Bronchial epithelial cell (primary cell): ENCODE measurements around the gene LSM6. TPM values are rescaled to one million over a fixed set of nuclear protein-coding genes. Genes with fewer than 3 reads are reported as not detected.

ENCODE experiments used
- DNase-seq: peaks from one replicate; pipeline ENCODE4 v3.0.0-alpha.2; 2010; ENCODE audit warnings: low read depth
- FAIRE-seq: peaks from 2 replicates; lab custom pipeline; 2011; peaks lifted over from hg19 to GRCh38; lab: Jason Lieb, UNC
- H3K27me3 ChIP-seq: 2 replicates; pipeline ENCODE4 v1.5.1; 2011; ENCODE audit warnings: low read length; ENCODE audit not compliant: control insufficient read depth, insufficient read depth
- H3K36me3 ChIP-seq: 2 replicates; pipeline ENCODE4 v1.5.1; 2011; ENCODE audit warnings: low read length; ENCODE audit not compliant: control insufficient read depth, insufficient read depth
- H3K4me3 ChIP-seq: 2 replicates; pipeline ENCODE4 v1.5.1; 2011; ENCODE audit warnings: mild to moderate bottlenecking, low read depth, low read length, control low read depth
- total RNA-seq: library from RNA; depleted of rRNA; stranded (reverse); fragments of >200 nt; gene quantifications from 2 replicates; pipeline ENCODE4 v1.2.1, GENCODE V29; 2014
- TF ChIP-seq, protein P1 (sequence below): IDR thresholded peaks from 2 replicates; pipeline ENCODE4 v1.5.1; 2011; ENCODE audit warnings: mild to moderate bottlenecking, moderate library complexity, low read length, control low read depth, inconsistent platforms; ENCODE audit not compliant: insufficient read depth, severe bottlenecking

Gene LSM6
- total RNA-seq, 1 donor from 2014 or later: 26.3 TPM

DNA sequence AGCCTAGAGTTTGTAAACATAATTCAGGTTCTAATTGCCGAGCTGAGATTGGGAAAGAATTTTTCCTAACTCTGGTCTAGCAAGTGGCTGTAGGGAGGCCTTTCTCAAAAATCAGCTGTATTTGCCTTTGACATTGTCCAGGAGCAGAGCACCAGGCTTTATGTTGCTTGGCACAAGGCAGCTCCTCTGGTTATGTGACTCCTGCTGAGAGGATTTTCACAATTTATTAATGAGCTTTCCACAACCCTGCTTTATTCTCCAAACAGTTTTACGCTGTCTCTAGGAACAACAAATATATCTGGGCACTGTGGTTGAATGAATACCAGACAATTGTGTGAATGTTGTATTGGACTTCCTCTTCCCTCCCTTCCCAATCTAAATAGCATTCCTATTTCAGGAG, 14.9 kb downstream of the LSM6 start:
- H3K4me3 ChIP-seq: no peak overlapping the region
- no peak for FAIRE-seq
- no peak for DNase-seq
- TF ChIP-seq, protein P1, sequence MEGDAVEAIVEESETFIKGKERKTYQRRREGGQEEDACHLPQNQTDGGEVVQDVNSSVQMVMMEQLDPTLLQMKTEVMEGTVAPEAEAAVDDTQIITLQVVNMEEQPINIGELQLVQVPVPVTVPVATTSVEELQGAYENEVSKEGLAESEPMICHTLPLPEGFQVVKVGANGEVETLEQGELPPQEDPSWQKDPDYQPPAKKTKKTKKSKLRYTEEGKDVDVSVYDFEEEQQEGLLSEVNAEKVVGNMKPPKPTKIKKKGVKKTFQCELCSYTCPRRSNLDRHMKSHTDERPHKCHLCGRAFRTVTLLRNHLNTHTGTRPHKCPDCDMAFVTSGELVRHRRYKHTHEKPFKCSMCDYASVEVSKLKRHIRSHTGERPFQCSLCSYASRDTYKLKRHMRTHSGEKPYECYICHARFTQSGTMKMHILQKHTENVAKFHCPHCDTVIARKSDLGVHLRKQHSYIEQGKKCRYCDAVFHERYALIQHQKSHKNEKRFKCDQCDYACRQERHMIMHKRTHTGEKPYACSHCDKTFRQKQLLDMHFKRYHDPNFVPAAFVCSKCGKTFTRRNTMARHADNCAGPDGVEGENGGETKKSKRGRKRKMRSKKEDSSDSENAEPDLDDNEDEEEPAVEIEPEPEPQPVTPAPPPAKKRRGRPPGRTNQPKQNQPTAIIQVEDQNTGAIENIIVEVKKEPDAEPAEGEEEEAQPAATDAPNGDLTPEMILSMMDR: no peak
- H3K27me3 ChIP-seq: no peaks in the 10 kb centered on the region
- H3K36me3 ChIP-seq: peaks cover 5% of the 10 kb centered on the region

DNA sequence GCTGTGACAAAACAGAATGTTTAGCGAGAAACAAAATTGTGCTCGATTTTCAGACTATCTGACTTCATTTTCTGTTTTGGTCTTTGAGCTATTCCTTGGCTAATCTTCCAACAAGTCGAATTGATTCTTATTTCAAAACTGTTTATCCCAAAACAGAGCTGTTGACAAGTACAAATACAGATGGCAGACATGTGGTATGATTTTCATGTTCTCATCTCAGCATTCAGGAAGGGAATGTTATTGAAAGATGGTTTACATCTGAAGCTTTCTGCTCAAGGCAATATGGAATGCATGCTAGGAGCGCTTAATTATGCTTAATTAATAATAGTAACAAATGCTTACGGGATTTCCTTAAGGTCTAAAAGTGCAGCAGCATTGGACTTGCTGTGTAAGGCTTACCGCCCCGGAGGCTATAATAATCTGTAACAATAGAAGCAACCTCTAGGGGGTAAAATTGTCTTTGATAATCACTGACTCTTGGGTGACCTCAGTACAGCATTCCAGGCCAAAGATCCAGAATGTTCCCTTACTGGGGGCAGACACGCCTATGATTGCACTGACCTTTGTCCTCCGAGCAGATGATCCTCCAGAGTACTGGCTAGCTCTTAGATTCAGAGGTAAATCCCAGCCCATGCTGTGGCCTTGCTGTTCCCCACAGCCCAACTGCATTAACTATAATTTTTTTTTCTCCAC, 16.4 kb downstream of the LSM6 start:
- H3K27me3 ChIP-seq: no peaks in the 10 kb centered on the region
- FAIRE-seq (no peak), DNase-seq (no peak)
- H3K4me3 ChIP-seq: no peak overlapping the region
- H3K36me3 ChIP-seq: peaks cover 5% of the 10 kb centered on the region
- TF ChIP-seq, protein P1: no peak

DNA sequence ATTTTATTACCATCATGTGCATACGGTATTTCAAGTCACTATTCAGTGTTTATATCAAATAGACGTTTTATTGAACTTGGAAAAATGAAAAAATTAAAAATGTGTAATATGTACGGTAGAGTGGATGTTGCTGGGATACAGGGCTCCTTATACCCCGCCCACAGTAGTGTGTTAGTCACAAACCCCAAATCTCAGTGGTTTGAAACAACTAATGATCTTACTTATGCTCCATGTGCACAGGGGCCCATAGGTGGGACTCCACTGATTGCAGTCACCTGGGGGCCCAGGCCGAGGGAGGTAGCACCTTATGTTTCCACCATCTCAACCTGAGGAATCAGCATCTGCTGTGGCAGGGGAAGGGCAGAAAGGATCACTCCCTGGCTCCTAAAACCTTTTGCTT, 18.1 kb downstream of the LSM6 start:
- no peak for DNase-seq
- TF ChIP-seq, protein P1: no peak
- Histone ChIP-seq H3K27me3 (no peaks in the 10 kb centered on the region), H3K4me3 (no peak overlapping the region), H3K36me3 (peaks cover 5% of the 10 kb centered on the region)
- FAIRE-seq: no peak

DNA sequence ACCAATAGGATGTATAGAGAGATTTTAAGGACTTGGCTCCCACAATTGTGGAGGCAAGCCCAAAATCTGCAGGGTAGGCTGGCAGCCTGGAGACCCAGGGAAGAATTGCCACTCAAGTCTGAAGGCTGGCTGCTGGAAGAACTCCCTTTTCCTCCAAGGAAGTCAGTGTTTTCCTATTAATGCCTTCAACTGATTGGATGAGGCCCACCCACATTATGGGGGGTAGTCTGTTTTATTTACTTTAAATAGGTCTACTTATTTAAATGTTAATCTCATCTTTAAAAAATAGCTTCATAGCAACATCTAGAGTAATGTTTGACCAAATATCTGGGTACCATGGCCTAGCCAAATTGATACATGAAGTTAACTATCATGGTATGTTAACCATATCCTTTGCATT, 18.7 kb downstream of the LSM6 start:
- DNase-seq (no peak), FAIRE-seq (no peak)
- H3K4me3 ChIP-seq: no peak overlapping the region
- H3K27me3 ChIP-seq: no peaks in the 10 kb centered on the region
- peaks cover 5% of the 10 kb centered on the region for H3K36me3 ChIP-seq
- TF ChIP-seq, protein P1: no peak

DNA sequence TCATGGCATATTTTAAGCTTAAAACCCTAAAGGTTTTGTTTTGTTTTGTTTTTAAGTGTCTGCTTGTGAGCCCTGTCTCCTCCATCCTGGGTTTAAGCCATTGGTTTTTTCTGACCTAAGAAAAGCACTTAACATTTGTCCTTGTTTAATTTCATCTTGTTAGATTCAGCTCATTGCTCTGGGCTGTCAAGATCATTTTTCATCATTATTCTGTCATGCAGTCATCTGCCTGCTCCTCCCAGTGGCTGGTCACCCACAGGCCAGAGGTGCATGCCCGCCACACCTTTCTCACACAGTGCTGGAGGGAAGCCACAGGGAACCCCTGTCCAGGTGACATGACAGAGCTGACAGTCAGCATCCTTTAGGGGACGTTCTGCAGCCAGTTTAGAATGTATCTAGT, 27.1 kb downstream of the LSM6 start:
- FAIRE-seq: no peak
- H3K4me3 ChIP-seq: no peak overlapping the region
- H3K36me3 ChIP-seq: no peaks in the 10 kb centered on the region
- TF ChIP-seq, protein P1: no peak
- DNase-seq: no peak
- no peaks in the 10 kb centered on the region for H3K27me3 ChIP-seq

DNA sequence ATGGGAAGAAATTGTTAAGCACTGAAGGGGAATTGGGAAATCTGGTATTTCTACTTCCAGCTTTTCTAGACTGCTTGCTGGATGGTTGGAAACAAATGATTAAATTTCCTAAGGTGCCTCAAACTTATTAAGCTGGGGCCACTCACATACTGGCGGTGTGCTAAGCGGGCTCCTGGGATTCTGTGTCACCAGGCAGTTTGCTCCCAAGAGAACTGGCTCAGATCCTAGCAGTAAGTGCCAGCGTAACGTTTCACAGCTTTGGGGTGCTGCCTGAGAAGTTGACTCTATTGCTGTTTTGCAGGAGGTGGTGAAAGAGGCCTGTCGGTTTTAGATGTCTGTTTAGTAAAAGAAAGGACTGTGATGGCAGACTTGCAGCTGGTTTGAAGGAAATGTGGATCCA, 31.9 kb downstream of the LSM6 start:
- Histone ChIP-seq H3K27me3 (no peaks in the 10 kb centered on the region), H3K36me3 (no peaks in the 10 kb centered on the region), H3K4me3 (no peak overlapping the region)
- TF ChIP-seq, protein P1: no peak
- DNase-seq (no peak), FAIRE-seq (no peak)
